ENCODE results near the gene KRT78.

Gene KRT78

GRCh38 chr12:52832985-52833905, 15.5 kb downstream of the KRT78 start:
- TF ChIP-seq Cebpa-rat (IDR thresholded peaks at IDR 0.05) = no peak
- Histone ChIP-seq H3K4me2 (no peak overlapping the region), H3K4me1 (peaks cover 5% of the 10 kb centered on the region; the same call in 1 of the 2 replicates), H3K4me3 (no peak overlapping the region), H3K36me3 (no peaks in the 10 kb centered on the region), H4K20me1 (no peaks in the 10 kb centered on the region), H3K9ac (no peak overlapping the region), H3K9me3 (no peaks in the 10 kb centered on the region), H3K27ac (no peak overlapping the region), H3K27me3 (no peaks in the 10 kb centered on the region)

GRCh38 chr12:52832451-52832850, 16.3 kb downstream of the KRT78 start:
- peaks cover 2% of the 10 kb centered on the region; the same call in 1 of the 2 replicates for H3K4me1 ChIP-seq
- no peaks in the 10 kb centered on the region for H3K9me3 ChIP-seq
- H4K20me1 ChIP-seq = no peaks in the 10 kb centered on the region
- no peak overlapping the region for H3K4me2 ChIP-seq
- H3K27me3 ChIP-seq = no peaks in the 10 kb centered on the region
- H3K9ac ChIP-seq = no peak overlapping the region
- H3K27ac ChIP-seq = no peak overlapping the region
- no peaks in the 10 kb centered on the region for H3K36me3 ChIP-seq
- no peak for TF ChIP-seq Cebpa-rat (IDR thresholded peaks at IDR 0.05)
- H3K4me3 ChIP-seq = no peak overlapping the region

GRCh38 chr12:52831251-52831650, 17.5 kb downstream of the KRT78 start:
- H3K9ac ChIP-seq = no peak overlapping the region
- no peak overlapping the region for H3K4me2 ChIP-seq
- no peak overlapping the region for H3K27ac ChIP-seq
- H4K20me1 ChIP-seq = no peaks in the 10 kb centered on the region
- H3K4me1 ChIP-seq = no peaks in the 10 kb centered on the region
- no peak overlapping the region for H3K4me3 ChIP-seq
- no peak for TF ChIP-seq Cebpa-rat (IDR thresholded peaks at IDR 0.05)
- H3K9me3 ChIP-seq = no peaks in the 10 kb centered on the region
- H3K36me3 ChIP-seq = no peaks in the 10 kb centered on the region
- no peaks in the 10 kb centered on the region for H3K27me3 ChIP-seq

- TF ChIP-seq Cebpa-rat (IDR thresholded peaks at IDR 0.05) = no peak
- Histone ChIP-seq H3K36me3 (no peaks in the 10 kb centered on the region), H3K27ac (no peak overlapping the region), H3K4me3 (no peak overlapping the region), H3K4me1 (no peaks in the 10 kb centered on the region), H3K9me3 (no peaks in the 10 kb centered on the region), H3K9ac (no peak overlapping the region), H4K20me1 (no peaks in the 10 kb centered on the region), H3K27me3 (no peaks in the 10 kb centered on the region), H3K4me2 (no peak overlapping the region)
Measured at GRCh38 chr12:52829986-52830770, 18.6 kb downstream of the KRT78 start.

GRCh38 chr12:52828591-52829021, 20.2 kb downstream of the KRT78 start:
- H3K9me3 ChIP-seq = no peaks in the 10 kb centered on the region
- H3K36me3 ChIP-seq = no peaks in the 10 kb centered on the region
- H3K4me1 ChIP-seq = no peaks in the 10 kb centered on the region
- H3K27me3 ChIP-seq = no peaks in the 10 kb centered on the region
- no peak overlapping the region for H3K27ac ChIP-seq
- TF ChIP-seq Cebpa-rat (IDR thresholded peaks at IDR 0.05) = no peak
- no peak overlapping the region for H3K4me3 ChIP-seq
- no peak overlapping the region for H3K4me2 ChIP-seq
- H3K9ac ChIP-seq = no peak overlapping the region
- no peaks in the 10 kb centered on the region for H4K20me1 ChIP-seq

GRCh38 chr12:52828156-52828555, 20.6 kb downstream of the KRT78 start:
- TF ChIP-seq Cebpa-rat (IDR thresholded peaks at IDR 0.05) = no peak
- Histone ChIP-seq H4K20me1 (no peaks in the 10 kb centered on the region), H3K27ac (no peak overlapping the region), H3K27me3 (no peaks in the 10 kb centered on the region), H3K4me3 (no peak overlapping the region), H3K36me3 (no peaks in the 10 kb centered on the region), H3K4me1 (no peaks in the 10 kb centered on the region), H3K9me3 (no peaks in the 10 kb centered on the region), H3K4me2 (no peak overlapping the region), H3K9ac (no peak overlapping the region)

- Histone ChIP-seq H3K9ac (no peak overlapping the region), H3K4me2 (no peak overlapping the region), H3K4me3 (no peak overlapping the region), H3K4me1 (no peaks in the 10 kb centered on the region), H3K36me3 (no peaks in the 10 kb centered on the region), H3K27me3 (no peaks in the 10 kb centered on the region), H3K27ac (no peak overlapping the region), H4K20me1 (no peaks in the 10 kb centered on the region), H3K9me3 (no peaks in the 10 kb centered on the region)
- TF ChIP-seq Cebpa-rat (IDR thresholded peaks at IDR 0.05) = no peak
Measured at GRCh38 chr12:52827499-52828090, 21.2 kb downstream of the KRT78 start.

- Histone ChIP-seq H3K27ac (no peak overlapping the region), H3K4me3 (no peak overlapping the region), H4K20me1 (no peaks in the 10 kb centered on the region), H3K27me3 (no peaks in the 10 kb centered on the region), H3K4me1 (no peaks in the 10 kb centered on the region), H3K4me2 (no peak overlapping the region), H3K9me3 (no peaks in the 10 kb centered on the region), H3K36me3 (no peaks in the 10 kb centered on the region), H3K9ac (no peak overlapping the region)
- no peak for TF ChIP-seq Cebpa-rat (IDR thresholded peaks at IDR 0.05)
Measured at GRCh38 chr12:52826611-52827498, 21.9 kb downstream of the KRT78 start.

GRCh38 chr12:52825961-52826360, 22.8 kb downstream of the KRT78 start:
- H3K4me3 ChIP-seq = no peak overlapping the region
- no peaks in the 10 kb centered on the region for H4K20me1 ChIP-seq
- no peaks in the 10 kb centered on the region for H3K36me3 ChIP-seq
- no peaks in the 10 kb centered on the region for H3K9me3 ChIP-seq
- H3K27me3 ChIP-seq = no peaks in the 10 kb centered on the region
- no peak overlapping the region for H3K9ac ChIP-seq
- no peak overlapping the region for H3K4me2 ChIP-seq
- no peaks in the 10 kb centered on the region for H3K4me1 ChIP-seq
- no peak for TF ChIP-seq Cebpa-rat (IDR thresholded peaks at IDR 0.05)
- H3K27ac ChIP-seq = no peak overlapping the region

All from BLaER1 (cell line).